Hematopoietic multipotent progenitor cell (in vitro differentiated cells): ENCODE data around the gene PHOX2B. TPM values are rescaled to one million over a fixed set of nuclear protein-coding genes. Genes with fewer than 3 reads are reported as not detected.

Source experiments
- DNase-seq, 3 donors: peaks; one replicate each; pipeline ENCODE4 v3.0.0-alpha.2; 2011 to 2015; ENCODE audit warnings: low read depth in 2 of 3, low spot score in 2 of 3
- total RNA-seq: library from RNA; depleted of rRNA; stranded (reverse); fragments of >200 nt; gene quantifications from one replicate; pipeline ENCODE4 v1.2.3, GENCODE V29; 2012

PHOX2B gene
- not detected for total RNA-seq

DNA sequence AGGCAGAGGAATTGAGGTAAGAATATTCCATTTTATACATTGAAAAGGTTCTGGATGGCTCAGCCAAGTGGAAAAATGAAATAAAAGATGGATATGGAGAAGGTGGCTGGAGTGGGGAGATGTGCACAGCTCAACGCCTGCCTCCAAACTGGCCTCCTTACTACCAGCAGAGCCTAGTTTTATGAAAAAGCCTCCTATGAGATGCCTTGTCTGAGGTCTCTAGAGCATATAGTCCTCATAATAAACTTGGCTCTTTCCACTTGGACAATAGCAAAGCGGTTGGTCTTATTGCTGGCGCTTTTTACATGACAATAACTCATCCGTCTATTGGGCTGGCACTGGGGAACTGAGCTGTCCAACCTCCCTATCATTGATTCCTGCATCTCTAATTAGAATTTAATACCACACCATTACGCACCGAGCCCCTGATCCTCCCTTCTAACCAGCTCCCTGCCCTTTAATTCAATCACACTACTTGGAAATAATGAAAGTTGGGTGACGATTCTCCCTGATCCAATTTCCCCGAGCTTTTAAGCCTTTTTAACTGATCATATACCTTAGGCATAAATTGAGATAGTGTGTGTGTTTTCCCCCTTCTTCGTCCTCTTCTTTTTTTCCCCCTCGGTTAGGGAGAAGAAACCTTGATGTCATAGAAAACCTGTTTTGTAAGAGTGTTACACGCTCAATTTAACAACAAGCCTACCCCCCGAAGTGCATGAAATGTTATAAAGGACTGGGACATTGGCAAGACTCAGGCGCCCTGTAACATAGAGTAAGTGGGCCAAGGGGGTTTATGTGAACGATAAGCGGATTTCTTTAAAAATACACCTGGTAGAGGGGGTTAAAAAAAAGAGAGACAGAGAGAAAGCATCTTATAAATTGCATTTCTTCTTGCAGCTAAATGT is at the start of gene PHOX2B:
TSS of gene PHOX2B (minus strand) at position 155 of the 905 bp plus-strand sequence. CDS start at position 40, 115 bp downstream.
- DNase-seq, result peak in 1 of 3 donors; percentile 22

DNA sequence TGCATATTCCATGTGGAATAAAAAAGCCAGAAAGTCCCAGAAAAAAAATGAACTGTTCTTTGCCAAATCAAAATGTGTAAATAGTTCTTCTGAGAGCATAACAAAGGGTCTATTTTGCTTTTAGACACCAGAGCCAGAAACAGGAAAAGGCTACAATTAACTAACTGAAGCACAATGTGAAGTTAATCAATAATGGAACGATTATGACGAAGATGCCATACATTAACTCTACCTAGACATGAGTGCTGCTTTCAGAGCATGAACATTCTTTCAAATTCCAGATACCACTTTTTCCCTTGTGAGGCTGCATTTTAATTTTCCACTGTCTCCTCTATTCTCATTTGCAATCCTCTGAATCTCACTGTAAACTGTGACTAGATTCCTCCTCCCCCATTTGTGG is 48.7 kb upstream of the PHOX2B start:
- DNase-seq, result no peak

DNA sequence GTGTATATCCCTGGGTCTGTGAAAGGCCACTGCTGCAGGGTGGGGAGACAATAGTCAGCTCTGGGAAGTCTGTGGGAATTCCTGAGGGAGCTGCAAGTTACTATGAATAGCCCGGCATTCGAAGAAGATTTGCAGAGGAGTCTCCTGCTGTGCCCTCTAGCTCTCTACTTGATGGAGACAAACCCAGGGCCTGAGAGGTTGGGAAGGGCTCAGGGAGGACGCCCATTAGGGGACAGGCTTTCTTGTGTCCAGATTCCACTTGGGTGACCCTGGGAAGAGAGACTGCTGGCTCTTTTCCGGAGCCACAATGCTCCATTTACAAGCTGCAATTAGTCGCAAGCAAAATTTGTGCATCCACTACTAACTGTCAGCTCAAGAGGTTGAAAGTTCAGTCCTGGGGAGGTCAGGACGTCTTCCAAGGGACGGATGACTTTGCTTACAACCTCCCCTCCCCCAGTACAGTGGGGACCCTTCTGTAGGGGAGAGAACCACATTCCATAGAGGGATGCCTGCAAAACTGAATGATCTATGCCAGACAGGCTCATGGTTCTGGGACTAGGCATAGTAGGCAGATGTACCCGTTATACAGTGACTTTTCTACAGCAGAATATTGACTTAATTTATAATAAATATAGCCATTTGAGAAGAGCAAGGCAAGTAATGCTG is 48.2 kb upstream of the PHOX2B start:
- DNase-seq, result no peak

DNA sequence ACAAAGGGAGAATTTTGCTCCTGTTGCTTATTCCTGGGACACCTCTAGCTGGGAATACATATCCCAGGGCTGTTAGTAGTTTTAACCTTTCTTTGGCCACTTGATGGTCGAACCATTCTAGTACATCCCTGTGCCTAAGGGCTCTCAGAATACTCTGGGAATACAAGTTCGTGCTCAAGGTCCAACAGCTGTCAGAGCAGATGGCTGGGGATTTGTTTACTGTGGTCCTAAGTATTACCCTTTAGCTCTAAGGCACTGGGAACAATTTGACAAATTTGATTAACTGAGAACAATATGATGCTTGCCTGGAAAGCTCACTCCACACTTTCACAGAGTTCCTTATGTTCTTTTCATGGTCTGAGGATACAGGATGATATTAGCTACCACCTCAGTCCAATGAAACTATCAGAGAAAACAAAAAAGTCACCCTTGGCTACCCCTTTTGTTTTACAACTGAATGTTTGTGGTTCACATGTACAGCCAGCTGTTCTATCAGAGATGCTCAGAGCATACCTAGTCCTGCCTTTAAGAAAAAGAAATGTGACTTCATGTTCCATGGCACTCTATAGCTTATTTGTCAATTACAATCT is 47.4 kb upstream of the PHOX2B start:
- DNase-seq, result no peak

DNA sequence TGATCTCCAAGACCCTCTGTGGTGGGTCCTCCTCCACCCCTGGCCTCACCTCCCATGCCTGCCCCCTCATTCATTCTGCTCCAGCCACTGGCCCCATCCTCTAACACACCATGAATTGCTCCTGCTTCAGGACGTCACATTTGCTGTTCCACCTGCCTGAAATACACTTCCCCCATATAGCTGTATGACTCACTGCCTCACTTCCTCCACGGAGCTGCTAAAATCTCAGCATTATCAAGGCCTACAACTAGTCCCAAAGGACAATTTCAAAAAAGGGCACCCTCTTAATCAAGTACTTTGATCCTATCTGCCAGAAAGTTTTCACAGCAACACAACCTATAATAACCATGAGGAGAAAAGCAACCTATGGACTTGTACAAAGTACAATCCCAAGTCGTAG is 43.6 kb upstream of the PHOX2B start:
- no peak for DNase-seq

DNA sequence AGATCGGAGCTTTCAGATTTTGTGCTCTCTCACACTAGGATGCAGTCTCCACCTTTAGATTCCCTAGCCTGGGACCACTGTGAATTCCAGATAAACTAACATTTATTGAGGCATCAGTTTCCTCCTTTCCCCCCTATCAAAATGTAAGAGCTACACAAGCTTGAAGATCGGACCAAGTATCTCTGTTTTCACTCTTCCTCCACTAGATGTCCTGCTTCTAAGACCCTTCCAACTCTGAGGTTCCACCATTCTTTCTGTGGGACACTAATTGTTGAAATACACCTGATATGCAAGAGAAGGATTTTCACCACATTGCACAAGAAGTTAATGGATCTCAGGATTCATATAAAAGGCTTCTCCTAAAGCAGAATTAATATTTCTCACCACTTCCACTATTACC is 43.0 kb upstream of the PHOX2B start:
- no peak for DNase-seq

DNA sequence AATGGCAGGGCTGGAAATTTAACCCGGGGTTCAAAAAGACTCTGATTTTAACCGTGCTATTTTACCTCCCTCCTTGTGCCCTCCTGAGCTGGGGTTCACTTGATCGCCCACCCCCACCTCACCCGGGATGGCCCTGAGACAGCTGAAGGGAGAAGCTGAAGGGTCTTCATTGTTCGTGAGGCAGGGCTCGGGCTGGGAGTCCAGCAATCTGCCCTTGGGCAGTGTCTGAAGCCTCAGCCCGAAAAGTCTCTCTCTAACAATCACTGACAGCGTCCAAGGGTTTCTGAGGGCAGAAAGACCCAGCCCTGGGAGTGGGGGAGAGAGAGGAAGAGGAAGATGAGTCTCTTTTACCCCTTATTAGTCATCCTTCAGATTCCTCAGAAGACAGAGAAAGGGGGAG is 39.4 kb upstream of the PHOX2B start:
- no peak for DNase-seq

DNA sequence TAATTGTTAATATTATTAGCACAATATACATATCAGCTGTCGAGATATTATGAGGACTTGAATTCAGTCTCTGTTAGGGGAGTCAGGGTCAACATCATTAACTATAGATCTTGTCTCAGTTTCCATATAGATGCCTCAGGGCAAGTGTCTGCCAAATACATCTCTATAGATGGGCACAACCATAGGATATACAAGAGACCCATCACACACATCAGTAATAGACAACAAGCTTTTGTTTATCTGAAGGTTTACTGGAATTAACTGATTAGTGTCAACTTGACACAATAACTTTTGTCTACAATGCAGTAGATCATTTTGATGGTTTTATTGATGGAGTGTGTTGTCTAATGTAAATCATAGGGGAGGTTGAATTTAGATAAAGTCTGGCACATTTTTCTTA is 37.1 kb upstream of the PHOX2B start:
- no peak for DNase-seq

DNA sequence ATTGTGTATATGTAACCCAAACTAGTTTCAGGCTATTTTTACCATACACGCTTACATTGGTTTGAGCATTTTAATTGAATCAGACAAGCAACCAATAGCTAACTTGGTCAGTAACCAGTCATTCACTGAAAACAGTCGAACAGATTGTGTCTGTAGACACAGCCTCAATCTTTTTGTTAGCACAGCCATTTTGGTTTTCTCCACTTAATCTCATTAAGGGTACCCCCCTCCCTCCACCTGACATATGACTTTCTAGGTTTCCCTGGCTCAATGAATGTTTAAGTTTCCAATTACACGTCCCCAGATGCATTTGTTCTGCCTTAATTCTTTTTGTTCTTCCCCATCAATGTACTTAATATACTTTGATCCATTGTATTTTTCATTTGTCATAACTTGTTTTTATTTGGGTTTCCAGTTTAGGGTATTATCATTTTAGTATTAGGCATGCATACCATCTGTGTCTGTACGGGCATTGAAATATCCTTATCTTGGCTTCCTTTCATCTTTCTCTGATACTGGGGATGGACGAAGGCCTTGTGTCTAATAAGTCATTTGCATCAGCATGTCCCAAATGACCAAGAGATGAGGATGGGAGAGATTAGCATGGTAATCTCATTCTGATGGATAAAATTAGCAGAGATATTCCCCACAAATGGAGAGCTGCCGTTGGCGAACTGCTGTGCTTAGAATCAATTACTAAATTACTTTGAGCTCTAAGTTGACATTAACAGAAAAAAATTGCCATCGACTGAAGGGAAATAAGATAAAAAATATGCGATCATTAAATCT is 35.9 kb upstream of the PHOX2B start:
- DNase-seq, result no peak

DNA sequence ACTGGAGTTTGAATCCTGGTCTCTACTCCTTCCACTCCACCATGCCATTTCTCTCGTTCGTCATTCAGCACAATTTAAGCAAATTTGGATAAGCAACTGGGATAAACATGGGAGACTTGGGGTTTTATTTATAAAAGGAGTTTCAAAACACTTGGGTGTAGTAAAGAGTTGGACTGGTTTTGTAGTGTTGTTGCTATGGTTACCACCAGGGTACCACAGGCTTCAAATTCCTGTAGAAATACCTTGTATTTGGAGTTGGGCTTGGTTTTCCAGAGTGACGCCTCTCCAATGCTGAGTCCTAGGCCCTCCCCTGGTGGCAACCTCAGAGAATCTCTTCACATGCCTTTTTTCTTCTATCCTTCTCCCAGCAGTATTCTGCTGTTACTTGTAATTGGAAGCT is 27.9 kb upstream of the PHOX2B start:
- no peak for DNase-seq

DNA sequence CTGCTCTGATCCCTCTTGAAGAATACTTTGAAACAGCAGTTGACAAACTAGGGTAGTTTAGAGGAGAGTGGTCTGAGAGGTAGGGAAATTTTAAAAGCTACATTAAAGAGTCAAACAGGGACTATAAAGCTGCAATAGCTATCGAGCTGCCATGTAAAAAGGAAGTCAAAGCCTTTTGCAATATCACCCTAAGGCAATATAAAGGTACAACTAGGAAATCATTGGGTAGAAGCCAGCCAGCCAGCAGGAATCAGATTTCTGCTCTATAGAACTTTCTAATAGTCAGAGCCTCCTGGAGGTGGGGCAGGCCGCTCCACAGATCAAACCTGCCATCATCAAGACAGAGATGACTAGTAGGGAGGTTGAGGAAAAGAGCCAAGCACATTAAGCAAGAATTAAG is 15.2 kb upstream of the PHOX2B start:
- DNase-seq, result no peak

DNA sequence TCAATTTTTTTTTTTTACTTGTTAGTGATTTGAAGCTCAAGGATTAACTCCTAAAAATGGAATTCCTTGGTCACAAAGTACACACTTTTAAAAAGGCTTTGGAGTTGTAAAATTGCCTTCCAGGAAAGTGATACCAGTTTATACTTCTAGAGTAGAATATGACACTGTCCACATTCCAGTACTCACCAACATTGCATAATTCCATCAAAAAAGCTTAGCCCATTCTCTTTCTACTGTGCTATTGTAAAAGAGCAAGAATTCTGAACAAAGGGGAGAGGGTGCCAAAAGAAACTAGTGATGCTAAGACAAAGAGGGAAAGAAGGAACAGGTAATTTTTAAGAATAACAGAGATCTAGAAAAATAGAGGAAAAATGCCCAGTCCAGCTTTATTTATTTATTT is 10.4 kb upstream of the PHOX2B start:
- DNase-seq, result no peak

DNA sequence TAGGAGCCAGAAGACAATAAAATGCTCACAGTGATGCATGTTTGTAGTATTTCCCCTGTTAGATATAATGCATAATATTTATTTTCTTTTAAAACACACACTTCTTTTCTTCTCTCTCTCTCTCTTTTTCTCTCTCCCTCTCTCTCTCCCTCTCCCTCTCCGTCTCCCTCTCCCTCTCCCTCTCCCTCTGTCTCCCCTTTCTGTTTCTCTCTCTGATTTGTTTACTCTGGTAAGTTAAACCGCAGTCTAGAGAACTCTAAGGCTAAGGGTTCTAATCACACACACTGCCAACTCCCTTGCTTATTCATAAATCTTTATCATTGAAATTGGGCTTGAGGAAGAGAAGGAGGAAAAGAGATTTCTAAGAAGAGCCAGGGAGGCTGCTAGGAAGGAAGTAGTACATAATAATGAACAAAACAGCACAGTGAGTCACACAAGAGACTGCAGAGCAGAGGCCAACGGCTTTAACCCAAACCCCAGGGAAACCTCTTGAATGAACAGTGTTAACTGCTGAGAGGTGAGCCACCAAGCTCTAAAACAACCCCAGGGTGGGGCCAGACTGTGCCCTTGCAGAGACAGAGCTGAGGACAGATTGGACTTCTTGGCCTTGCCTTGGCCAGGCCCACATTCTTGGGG is 9.1 kb upstream of the PHOX2B start:
- DNase-seq, result no peak

DNA sequence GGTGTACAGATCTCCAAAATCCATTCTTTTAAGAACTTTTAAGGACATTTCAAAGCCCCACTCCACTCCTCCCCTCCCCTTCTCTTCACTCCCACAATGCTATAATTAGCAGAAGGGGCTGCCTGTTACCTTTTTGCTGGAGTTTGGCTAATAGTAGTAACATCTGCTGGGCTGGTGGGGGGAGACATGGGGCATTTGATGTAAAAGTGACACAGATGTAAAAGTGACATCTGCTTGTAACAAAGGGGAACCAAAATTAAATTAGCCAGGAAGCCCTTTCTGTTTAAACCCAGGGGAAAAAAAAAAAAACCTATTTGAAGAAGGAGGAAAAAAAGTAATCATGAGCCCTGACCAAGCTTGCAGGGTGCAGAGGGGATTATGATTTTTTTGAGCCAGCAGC is 5.4 kb upstream of the PHOX2B start:
- no peak for DNase-seq

DNA sequence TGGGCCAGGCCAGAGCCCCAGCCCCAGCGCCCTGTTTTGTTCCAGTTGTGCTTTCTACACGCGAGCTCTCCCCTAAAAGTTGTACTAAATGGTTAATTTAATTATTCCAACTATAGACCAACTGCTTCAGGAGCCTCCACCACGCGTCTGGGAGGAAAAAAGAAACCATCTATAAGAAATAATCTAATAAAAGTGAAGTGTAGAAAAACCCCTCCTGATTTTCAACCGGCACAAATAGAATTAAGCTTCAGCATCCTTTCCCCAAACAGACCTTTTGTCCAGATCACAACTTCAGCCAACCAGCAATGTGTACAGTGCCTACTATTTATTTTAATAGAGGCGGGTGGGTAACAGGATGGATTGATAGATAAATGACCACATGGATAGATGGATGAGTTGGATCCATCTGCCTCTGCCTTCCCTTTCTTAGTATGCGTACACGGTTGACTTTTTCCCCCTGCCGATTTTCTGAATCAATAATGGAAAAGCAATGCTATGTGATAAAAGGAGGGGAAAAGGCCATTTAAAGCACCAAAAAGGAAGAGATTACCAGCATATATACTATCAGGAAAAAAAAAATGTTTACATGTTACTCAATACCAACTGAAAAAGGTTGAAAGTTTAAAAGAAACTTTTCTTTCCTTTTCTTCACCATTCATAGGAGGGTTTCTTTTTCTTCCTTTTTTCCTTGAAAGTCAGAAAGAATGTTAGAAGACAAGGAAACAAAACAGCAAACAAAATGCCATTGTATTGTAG is 3.7 kb upstream of the PHOX2B start:
- no peak for DNase-seq

DNA sequence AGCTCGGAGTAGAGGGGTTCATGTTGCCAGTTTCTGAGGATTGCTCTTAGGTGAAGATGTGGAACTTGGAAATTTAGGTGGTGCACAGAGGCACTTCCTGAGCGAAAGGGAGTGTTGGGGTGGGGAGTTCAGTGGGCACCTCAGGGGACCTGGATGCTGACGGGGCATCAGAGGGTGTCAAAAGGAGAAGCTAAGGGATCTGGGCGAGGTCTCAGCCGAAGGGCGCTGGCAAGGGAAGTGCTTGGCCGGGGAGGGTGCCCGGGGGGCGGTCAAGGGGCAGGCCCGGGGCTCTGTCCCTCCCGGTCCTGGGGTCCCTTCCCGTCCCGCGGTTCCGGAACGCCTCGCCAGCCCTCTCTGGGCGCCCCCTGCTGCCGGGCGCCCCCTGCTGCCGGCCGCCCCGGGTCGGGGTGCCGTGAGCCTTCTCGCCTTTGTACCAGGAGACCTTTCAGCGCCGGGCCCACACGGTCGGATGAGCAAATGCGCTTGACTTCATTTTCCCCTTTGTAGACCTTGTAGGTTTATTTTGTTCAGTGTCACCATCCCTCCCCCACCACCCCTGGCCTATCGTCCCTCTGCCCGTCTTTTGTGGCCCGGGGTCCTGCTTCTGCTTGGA is 3.0 kb upstream of the PHOX2B start:
- peak in 1 of 3 donors; percentile 28 for DNase-seq

DNA sequence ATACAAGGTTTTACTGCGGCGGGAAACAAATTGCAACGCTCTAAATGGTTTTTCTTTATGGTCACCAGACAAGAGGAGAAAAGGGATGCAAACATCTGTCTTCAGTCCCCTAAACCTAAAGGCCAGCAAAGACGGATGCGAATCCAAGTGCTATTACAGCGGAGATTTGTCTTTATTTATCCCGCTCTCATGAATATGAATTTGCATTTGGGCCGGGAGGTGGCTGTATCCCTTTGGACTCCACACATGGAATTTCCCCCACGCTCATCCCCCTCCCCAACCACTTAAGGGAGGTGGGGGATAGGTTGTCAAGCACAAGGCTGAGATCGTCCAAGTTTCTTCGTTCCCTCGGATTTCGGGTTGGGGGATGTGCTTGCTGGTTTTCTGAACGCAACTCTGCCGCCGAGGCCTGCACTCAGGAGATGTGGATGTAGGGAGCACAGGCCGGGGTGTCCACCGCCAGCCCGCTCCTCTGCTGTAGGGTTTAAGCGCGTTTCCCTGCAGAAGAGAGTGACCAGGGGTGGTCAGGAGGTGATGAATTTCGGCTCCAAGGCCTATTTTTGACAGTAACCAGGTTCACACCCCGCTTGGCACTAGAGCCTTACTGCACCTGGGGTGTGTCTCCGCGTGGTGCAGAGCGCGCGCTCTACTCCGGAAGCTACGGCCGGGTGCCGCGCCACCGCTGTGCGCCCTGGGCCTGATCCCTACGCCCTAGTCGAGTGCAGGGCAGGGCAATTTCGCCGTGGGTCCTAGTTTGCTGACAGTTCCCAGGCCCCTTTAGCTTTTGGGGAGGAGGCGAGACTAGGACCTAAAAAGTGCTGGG is 2.3 kb upstream of the PHOX2B start:
- DNase-seq, result peak in 1 of 3 donors; percentile 24

DNA sequence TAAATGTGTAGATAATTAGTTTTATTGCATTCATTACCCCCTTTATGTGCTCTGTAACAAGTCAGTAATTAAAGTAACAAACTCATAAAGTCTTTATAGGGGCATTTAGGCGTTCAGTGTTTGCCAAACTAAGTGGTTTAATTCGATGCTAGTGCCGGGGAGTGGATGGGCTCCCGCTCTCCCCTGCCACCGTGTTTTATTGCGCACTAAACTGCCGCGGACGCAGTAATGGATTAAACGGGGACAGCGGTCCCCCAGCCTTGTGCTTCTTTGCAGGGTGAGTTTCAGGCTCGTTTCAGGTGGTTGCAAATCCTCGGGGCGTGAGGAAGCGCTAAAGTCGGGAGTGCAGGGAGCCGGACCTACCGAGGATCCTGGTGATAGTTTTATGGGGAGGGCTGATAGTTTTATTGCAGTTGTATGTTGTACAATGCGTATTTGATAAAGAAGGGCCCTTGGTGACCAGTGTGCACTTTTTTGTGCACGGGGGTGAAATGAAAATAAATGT is 1.6 kb upstream of the PHOX2B start:
- DNase-seq, result no peak
